Fibroblast of lung (primary cell): ENCODE data around the gene GAK.

Experiments
- EZH2 ChIP-seq: IDR thresholded peaks from 2 replicates; pipeline ENCODE4 v1.5.1; 2012; ENCODE audit warnings: low read length, control low read depth, mild to moderate bottlenecking; ENCODE audit errors: missing control alignments
- TF ChIP-seq, protein P1 (sequence below), 2 donors: IDR thresholded peaks in 1 of 2; conservative IDR thresholded peaks in 1 of 2; 1 replicate in 1 of 2; 2 replicates in 1 of 2; pipeline ENCODE4 v1.5.1; 2011 to 2012; ENCODE audit warnings: low read length in 2 of 2, control low read depth in 1 of 2, inconsistent platforms in 1 of 2, low read depth in 1 of 2, mild to moderate bottlenecking in 1 of 2

DNA sequence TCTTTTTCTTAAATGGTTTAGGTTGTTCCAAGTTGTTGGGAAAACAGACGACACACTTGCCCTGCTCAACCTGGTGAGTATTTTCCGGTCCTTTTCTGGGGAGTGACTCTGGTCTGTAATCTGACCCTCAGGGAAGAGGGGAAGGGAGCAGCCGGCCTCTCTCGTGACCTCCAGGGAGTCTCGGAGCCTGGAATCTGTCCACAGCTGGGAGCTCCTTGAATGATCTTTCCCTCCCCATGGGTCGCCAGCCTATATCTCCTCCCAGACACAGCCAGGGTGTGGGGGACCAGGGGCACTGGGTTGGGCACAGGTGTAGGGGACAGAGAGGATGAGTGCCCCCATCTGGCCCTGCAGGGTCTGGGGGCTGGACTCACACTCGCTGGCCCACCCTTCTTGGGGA lies 19.1 kb upstream of the GAK start:
- TF ChIP-seq, protein P1, sequence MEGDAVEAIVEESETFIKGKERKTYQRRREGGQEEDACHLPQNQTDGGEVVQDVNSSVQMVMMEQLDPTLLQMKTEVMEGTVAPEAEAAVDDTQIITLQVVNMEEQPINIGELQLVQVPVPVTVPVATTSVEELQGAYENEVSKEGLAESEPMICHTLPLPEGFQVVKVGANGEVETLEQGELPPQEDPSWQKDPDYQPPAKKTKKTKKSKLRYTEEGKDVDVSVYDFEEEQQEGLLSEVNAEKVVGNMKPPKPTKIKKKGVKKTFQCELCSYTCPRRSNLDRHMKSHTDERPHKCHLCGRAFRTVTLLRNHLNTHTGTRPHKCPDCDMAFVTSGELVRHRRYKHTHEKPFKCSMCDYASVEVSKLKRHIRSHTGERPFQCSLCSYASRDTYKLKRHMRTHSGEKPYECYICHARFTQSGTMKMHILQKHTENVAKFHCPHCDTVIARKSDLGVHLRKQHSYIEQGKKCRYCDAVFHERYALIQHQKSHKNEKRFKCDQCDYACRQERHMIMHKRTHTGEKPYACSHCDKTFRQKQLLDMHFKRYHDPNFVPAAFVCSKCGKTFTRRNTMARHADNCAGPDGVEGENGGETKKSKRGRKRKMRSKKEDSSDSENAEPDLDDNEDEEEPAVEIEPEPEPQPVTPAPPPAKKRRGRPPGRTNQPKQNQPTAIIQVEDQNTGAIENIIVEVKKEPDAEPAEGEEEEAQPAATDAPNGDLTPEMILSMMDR (conservative IDR thresholded peaks at IDR 0.05 in 1 of 2, IDR thresholded peaks at IDR 0.05 in 1 of 2; ENCODE audit: low read depth in 1 of 2, low read length in 2 of 2) = no peak
- no peak for TF ChIP-seq EZH2
